T-helper 17 cell (primary cell): ENCODE measurements around the gene RABEP2. TPM values are rescaled to one million over a fixed set of nuclear protein-coding genes. Genes with fewer than 3 reads are reported as not detected.
"Not testable (repeated sequence)": the region's sequence is repeated elsewhere in the genome, so short reads cannot be mapped to it uniquely, and the experiment has no call there.

Experiments
- ATAC-seq: fragments of 150-1000 bp; cut with Tn5 transposase; 2 replicates; pipeline ENCODE4 v1.10.0; 2021; ENCODE audit warnings: mild to moderate bottlenecking, moderate library complexity
- DNase-seq, 3 donors: peaks; one replicate each; pipeline versions ENCODE4 v3.0.0 to v3.0.0-alpha.2; 2020 to 2021
- H3K9me3 ChIP-seq: one replicate; pipeline ENCODE4 v1.7.0; 2013; ENCODE audit warnings: low read length, mild to moderate bottlenecking; ENCODE audit not compliant: control insufficient read depth, poor library complexity, severe bottlenecking
- H3K27ac Mint-ChIP-seq: one replicate; pipeline ENCODE4 v1.8.0; 2022; ENCODE audit warnings: mild to moderate bottlenecking, moderate library complexity, mixed read lengths
- H3K27me3 Mint-ChIP-seq: one replicate; pipeline ENCODE4 v1.8.0; 2022; ENCODE audit warnings: mixed read lengths
- H3K36me3 Mint-ChIP-seq: one replicate; pipeline ENCODE4 v1.8.0; 2022; ENCODE audit warnings: low read depth, mixed read lengths
- H3K4me1 Mint-ChIP-seq: one replicate; pipeline ENCODE4 v1.8.0; 2022; ENCODE audit warnings: mild to moderate bottlenecking, mixed read lengths
- H3K4me3 Mint-ChIP-seq: one replicate; pipeline ENCODE4 v1.8.0; 2022; ENCODE audit warnings: mild to moderate bottlenecking, moderate library complexity, mixed read lengths
- total RNA-seq, 4 donors: library from RNA in 2 of 4; stranded (reverse) in 2 of 4; gene quantifications; one replicate each; pipeline ENCODE4 v1.2.3 and lab custom pipeline; 2022 to 2026

The RABEP2 gene
- total RNA-seq, 2 donors from 2014 or later, result 25.2 to 25.3 TPM

DNA sequence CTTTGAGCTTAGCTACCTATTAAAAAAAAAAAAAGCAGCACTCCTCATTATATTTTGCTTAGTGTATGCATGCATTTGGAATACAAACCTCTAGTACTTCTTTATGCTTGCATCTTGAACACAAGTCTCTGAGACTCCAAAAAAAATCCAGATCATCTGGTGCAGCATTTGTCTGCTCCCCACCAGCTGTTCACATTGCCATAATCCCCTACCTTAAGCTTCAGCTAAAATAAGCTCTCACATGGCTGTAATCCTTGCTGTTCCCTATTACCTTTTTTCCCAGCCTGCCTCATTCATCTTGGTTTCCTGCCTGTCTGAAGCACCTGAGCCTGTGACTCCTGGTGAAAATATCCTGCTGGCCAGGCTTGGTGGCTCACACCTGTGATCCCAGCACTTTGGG, 18.2 kb upstream of the RABEP2 start:
- DNase-seq (no peak), ATAC-seq (no peak)
- no peaks in the 10 kb centered on the region for H3K9me3 ChIP-seq
- no peaks in the 10 kb centered on the region for H3K27me3 Mint-ChIP-seq
- H3K4me1 Mint-ChIP-seq, result peaks cover 16% of the 10 kb centered on the region
- H3K27ac Mint-ChIP-seq, result no peak overlapping the region
- H3K36me3 Mint-ChIP-seq, result no peaks in the 10 kb centered on the region
- no peak overlapping the region for H3K4me3 Mint-ChIP-seq

DNA sequence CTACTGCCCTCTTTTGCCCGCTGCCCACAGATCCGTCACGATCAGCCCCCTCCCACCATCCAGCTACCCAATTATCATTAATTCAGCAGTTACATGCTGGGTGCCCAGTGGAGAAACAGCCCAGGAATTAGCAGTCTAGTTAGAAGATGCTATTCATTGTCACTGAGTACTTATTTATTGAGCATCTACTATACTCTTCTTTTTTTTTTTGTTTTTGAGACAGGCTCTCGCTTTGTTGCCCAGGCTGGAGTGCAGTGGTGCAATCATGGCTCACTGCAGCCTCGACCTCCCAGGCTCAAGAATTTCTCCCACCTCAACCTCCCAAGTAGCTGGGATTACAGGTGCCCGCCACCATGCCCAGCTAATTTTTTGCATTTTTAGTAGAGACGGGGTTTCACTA, 14.8 kb upstream of the RABEP2 start:
- DNase-seq, H3K4me3 Mint-ChIP-seq, H3K36me3 Mint-ChIP-seq, ATAC-seq, H3K27ac Mint-ChIP-seq, H3K27me3 Mint-ChIP-seq, H3K9me3 ChIP-seq: not testable (repeated sequence)
- peaks cover 23% of the 10 kb centered on the region for H3K4me1 Mint-ChIP-seq

DNA sequence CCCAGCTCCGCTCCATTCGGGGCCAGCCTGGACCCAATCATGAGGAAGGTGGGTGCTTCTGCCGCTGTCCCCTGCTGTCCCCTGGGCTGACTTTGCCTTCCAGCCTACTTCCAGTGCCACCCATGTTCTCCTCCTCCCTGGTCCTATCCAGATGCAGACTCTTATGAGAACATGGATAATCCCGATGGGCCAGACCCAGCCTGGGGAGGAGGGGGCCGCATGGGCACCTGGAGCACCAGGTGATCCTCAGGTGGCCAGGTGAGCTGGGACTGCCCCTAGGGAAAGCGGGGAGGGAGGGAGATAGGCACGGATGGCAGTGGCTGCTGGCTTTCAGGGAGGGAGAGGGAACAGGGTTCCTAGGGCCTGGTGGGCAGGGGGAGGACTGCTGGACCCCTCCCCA, 13.7 kb upstream of the RABEP2 start:
- Mint-ChIP-seq H3K36me3 (no peaks in the 10 kb centered on the region), H3K4me3 (no peak overlapping the region), H3K27me3 (no peaks in the 10 kb centered on the region), H3K27ac (no peak overlapping the region), H3K4me1 (peaks cover 25% of the 10 kb centered on the region)
- no peaks in the 10 kb centered on the region for H3K9me3 ChIP-seq
- DNase-seq (no peak), ATAC-seq (no peak)

DNA sequence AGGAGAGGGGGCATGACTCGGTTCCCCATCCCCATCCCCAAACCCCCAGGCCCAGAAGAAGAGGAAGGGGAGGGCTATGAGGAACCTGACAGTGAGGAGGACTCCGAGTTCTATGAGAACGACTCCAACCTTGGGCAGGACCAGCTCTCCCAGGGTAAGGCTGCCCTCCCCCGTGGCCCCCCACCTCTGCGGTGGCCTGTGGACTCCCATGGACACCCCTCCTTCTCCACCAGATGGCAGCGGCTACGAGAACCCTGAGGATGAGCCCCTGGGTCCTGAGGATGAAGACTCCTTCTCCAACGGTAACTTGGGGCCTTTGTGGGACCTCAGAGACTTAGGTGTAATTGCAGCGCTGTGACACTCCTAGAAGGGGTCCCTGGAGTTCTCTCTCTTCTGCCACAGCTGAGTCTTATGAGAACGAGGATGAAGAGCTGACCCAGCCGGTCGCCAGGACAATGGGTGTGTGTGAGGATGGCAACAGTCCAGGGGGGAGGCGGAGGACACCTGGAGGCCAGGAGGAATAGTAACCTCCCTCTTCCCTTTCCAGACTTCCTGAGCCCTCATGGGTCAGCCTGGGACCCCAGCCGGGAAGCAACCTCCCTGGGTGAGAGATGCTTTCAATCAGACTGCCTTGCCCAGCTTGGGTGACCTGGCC, 12.3 kb upstream of the RABEP2 start:
- H3K9me3 ChIP-seq, result no peaks in the 10 kb centered on the region
- no peaks in the 10 kb centered on the region for H3K27me3 Mint-ChIP-seq
- no peak overlapping the region for H3K4me3 Mint-ChIP-seq
- ATAC-seq (no peak), DNase-seq (no peak)
- peaks cover 25% of the 10 kb centered on the region for H3K4me1 Mint-ChIP-seq
- H3K36me3 Mint-ChIP-seq, result no peaks in the 10 kb centered on the region
- H3K27ac Mint-ChIP-seq, result peak overlapping the region; percentile 74

DNA sequence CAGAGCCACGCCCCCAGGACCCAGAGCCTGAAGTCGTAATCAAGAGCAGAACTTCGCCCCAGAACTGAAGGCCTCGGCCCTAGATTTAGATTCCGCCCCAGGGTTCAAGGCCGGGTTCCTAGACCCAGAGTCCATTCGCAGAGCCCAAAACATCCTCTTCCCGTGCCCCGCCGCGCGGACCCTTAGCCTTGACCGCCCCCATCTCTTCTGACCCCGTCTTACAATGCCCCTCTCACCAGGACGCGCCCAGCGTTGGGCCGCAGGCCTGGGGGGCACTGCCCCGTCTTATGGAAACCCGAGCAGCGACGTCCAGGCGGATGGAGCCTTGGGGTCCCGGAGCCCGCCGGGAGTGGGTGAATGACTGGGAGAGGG, 11.7 kb upstream of the RABEP2 start:
- Mint-ChIP-seq H3K4me3 (peak overlapping the region; percentile 67), H3K36me3 (no peaks in the 10 kb centered on the region), H3K27ac (peak overlapping the region; percentile 65), H3K4me1 (peaks cover 25% of the 10 kb centered on the region), H3K27me3 (no peaks in the 10 kb centered on the region)
- no peak for DNase-seq
- ATAC-seq, result no peak
- H3K9me3 ChIP-seq, result no peaks in the 10 kb centered on the region

DNA sequence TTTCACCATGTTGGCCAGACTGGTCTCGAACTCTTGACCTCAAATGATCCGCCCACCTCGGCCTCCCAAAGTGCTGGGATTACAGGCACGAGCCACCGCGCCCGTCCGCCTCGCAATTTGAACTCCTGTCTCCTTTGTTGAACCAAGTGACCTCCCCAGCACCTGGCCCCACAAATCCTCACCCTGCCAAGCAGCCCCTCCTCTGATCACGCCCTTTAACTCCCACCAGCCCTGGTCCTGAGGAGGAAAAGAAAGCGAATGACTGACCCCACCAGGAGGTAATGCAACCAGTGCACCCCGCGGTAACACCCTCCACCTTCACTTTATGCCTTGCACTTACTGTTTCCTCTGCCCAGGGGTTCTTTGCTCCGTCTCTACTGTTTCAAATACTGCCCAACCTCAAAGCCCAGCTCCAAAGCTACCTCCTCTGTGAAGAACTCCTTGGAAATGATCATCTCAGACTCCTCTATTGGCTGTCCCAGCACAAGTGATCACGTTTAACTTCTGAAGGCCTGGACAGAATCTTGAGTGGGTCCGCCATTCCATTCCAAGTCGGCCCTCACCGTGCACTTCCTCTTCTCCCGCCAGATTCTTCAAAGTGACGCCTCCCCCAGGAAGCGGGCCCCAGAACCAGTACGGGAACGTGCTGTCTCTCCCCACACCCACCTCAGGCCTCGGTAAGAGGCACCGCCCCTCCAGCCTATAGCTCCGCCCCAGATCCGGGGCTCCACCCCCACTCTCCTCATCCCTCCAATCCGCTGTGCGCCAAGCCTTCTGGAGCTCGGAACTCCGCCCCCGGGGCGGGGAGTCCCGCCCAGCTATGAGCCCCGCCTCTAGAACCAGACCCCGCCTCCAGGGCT, 11.1 kb upstream of the RABEP2 start:
- Mint-ChIP-seq H3K4me1 (peaks cover 25% of the 10 kb centered on the region), H3K4me3 (peak overlapping the region; percentile 67), H3K36me3 (no peaks in the 10 kb centered on the region), H3K27me3 (no peaks in the 10 kb centered on the region), H3K27ac (peak overlapping the region; percentile 65)
- H3K9me3 ChIP-seq, result no peaks in the 10 kb centered on the region
- peak; percentile 70 to 80 (median 74) for DNase-seq
- ATAC-seq, result peak; percentile 100

DNA sequence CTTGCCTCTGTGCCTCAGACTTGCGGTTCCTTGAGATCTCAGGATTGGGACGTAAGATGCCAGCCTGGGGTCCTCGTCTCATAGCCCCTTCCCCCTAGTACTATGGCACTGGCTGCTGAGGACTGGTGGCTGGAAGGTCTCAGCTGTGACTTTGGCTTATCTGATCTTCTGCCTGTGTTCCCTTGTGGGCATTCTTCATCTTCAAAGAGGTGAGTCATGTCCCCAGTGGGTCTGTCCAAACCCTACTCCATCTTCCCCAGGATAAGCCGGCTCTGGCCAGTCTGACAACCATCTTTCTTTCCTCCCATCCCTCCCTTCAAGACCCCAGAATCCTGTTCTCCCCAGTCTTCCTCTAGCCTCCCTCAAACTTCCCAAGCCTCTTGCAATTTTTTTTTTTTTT, 10.3 kb upstream of the RABEP2 start:
- no peaks in the 10 kb centered on the region for H3K27me3 Mint-ChIP-seq
- no peak overlapping the region for H3K27ac Mint-ChIP-seq
- no peaks in the 10 kb centered on the region for H3K9me3 ChIP-seq
- H3K4me3 Mint-ChIP-seq, result peak overlapping the region; percentile 7
- ATAC-seq, result no peak
- DNase-seq, result no peak
- H3K36me3 Mint-ChIP-seq, result no peaks in the 10 kb centered on the region
- peaks cover 30% of the 10 kb centered on the region for H3K4me1 Mint-ChIP-seq

DNA sequence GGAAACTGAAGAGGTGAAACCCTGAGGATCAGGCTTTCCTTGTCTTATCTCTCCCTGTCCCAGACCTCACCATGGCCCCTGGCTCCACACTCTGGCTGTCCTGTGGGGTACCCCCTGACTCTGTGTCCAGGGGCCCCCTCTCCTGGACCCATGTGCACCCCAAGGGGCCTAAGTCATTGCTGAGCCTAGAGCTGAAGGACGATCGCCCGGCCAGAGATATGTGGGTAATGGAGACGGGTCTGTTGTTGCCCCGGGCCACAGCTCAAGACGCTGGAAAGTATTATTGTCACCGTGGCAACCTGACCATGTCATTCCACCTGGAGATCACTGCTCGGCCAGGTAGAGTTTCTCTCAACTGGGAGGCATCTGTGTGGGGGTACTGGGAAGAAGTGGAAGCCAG, 8.1 kb upstream of the RABEP2 start:
- Mint-ChIP-seq H3K4me3 (no peak overlapping the region), H3K36me3 (no peaks in the 10 kb centered on the region), H3K4me1 (peaks cover 24% of the 10 kb centered on the region), H3K27me3 (no peaks in the 10 kb centered on the region), H3K27ac (no peak overlapping the region)
- ATAC-seq (no peak), DNase-seq (no peak)
- H3K9me3 ChIP-seq, result no peaks in the 10 kb centered on the region

DNA sequence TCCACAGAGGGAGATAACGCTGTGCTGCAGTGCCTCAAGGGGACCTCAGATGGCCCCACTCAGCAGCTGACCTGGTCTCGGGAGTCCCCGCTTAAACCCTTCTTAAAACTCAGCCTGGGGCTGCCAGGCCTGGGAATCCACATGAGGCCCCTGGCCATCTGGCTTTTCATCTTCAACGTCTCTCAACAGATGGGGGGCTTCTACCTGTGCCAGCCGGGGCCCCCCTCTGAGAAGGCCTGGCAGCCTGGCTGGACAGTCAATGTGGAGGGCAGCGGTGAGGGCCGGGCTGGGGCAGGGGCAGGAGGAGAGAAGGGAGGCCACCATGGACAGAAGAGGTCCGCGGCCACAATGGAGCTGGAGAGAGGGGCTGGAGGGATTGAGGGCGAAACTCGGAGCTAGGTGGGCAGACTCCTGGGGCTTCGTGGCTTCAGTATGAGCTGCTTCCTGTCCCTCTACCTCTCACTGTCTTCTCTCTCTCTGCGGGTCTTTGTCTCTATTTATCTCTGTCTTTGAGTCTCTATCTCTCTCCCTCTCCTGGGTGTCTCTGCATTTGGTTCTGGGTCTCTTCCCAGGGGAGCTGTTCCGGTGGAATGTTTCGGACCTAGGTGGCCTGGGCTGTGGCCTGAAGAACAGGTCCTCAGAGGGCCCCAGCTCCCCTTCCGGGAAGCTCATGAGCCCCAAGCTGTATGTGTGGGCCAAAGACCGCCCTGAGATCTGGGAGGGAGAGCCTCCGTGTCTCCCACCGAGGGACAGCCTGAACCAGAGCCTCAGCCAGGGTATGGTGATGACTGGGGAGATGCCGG, 7.5 kb upstream of the RABEP2 start:
- no peaks in the 10 kb centered on the region for H3K9me3 ChIP-seq
- DNase-seq, result no peak
- Mint-ChIP-seq H3K4me1 (peaks cover 21% of the 10 kb centered on the region), H3K4me3 (no peak overlapping the region), H3K27ac (peak overlapping the region; percentile 8), H3K36me3 (no peaks in the 10 kb centered on the region), H3K27me3 (no peaks in the 10 kb centered on the region)
- ATAC-seq, result no peak

DNA sequence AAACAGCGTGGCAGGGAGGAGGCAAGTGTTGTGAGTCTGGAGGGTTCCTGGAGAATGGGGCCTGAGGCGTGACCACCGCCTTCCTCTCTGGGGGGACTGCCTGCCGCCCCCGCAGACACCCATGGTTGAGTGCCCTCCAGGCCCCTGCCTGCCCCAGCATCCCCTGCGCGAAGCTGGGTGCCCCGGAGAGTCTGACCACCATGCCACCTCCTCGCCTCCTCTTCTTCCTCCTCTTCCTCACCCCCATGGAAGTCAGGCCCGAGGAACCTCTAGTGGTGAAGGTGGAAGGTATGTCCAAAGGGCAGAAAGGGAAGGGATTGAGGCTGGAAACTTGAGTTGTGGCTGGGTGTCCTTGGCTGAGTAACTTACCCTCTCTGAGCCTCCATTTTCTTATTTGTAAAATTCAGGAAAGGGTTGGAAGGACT, 6.8 kb upstream of the RABEP2 start, which contains the start of gene CD19:
Gene CD19 (plus strand): TSS at position 171 of the 425 bp plus-strand sequence. CDS start 30 bp downstream, at position 201.
- H3K4me3 Mint-ChIP-seq, result peak within 1 kb of the TSS; percentile 78
- H3K27me3 Mint-ChIP-seq, result no peaks in the 10 kb centered on the region
- no peaks in the 10 kb centered on the region for H3K36me3 Mint-ChIP-seq
- H3K4me1 Mint-ChIP-seq, result peaks cover 21% of the 10 kb centered on the region
- H3K27ac Mint-ChIP-seq, result peak within 1 kb of the TSS; percentile 8
- DNase-seq (no peak), ATAC-seq (no peak)
- no peaks in the 10 kb centered on the region for H3K9me3 ChIP-seq

DNA sequence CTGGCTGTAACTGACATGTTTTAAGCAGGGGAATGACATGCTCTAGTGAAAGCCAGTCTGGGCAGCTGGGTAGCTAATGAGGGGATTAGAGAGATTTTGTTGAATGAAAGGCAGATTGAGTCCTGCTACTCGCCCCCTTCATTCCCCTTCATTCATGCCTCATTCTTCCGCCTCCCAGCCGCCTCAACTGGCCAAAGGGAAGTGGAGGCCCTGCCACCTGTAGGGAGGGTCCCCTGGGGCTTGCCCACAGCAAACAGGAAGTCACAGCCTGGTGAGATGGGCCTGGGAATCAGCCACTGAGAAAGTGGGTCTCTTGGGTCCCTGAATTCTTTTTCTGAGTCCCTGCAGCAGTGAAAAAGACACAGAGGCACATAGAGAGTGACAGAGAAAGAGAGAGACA, 5.6 kb upstream of the RABEP2 start:
- Mint-ChIP-seq H3K4me3 (peak overlapping the region; percentile 78), H3K4me1 (peaks cover 17% of the 10 kb centered on the region), H3K27me3 (no peaks in the 10 kb centered on the region), H3K36me3 (no peaks in the 10 kb centered on the region), H3K27ac (no peak overlapping the region)
- H3K9me3 ChIP-seq, result no peaks in the 10 kb centered on the region
- no peak for DNase-seq
- ATAC-seq, result peak; percentile 57

DNA sequence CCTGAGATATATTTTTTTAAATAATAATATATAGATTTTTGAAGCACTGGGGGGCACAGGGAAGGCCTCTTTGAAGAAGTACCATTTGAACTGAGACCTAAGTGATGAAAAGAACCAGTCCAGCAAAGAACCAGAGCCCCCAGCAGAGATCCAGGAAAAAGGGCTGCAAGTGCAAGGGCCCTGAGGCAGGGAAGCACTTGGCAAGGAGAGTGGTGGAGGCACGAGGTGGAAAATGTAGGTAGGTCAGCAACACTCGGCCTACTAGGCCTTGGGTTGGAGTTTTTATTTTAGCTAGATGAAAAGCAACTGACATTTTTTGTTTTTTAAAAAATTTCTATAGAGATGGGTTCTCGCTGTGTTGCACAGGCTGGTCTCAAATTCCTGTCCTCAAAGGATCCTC, 5.2 kb upstream of the RABEP2 start:
- H3K27ac Mint-ChIP-seq, result no peak overlapping the region
- ATAC-seq (no peak), DNase-seq (no peak)
- H3K36me3 Mint-ChIP-seq, result no peaks in the 10 kb centered on the region
- peaks cover 16% of the 10 kb centered on the region for H3K4me1 Mint-ChIP-seq
- no peak overlapping the region for H3K4me3 Mint-ChIP-seq
- H3K9me3 ChIP-seq, result no peaks in the 10 kb centered on the region
- H3K27me3 Mint-ChIP-seq, result no peaks in the 10 kb centered on the region

DNA sequence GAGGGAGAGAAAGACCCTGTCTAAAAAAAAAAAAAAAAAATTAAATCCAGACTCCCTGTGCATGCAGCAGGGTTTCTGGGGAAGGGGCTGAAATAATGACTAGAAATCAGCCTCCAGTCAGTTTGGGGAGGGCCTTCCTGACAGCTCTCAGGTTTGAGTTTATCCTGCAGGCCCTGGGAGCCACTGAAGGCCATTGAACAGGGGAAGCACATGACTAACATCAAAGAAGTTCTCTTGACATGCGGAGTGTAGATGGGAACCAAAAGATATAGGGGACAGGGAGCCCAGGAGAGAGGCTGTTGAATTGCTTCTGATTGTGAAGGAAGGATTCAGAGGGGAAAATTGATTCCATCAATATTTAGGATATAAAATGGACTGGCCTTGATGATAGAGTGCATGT, 2.8 kb upstream of the RABEP2 start:
- ATAC-seq, result no peak
- H3K4me3 Mint-ChIP-seq, result no peak overlapping the region
- no peak for DNase-seq
- H3K9me3 ChIP-seq, result no peaks in the 10 kb centered on the region
- no peaks in the 10 kb centered on the region for H3K27me3 Mint-ChIP-seq
- peaks cover 2% of the 10 kb centered on the region for H3K36me3 Mint-ChIP-seq
- H3K4me1 Mint-ChIP-seq, result peaks cover 25% of the 10 kb centered on the region
- no peak overlapping the region for H3K27ac Mint-ChIP-seq
